HG03064 (cell line): ENCODE results near the gene BBS4.
"Not testable (repeated sequence)": the region's sequence is repeated elsewhere in the genome, so short reads cannot be mapped to it uniquely, and the experiment has no call there.

Source experiments
- ATAC-seq: cut with Tn5 transposase; IDR thresholded peaks from one replicate; pipeline ENCODE4 v1.9.1; 2021; ENCODE audit warnings: low read depth; ENCODE audit not compliant: unreplicated experiment

Gene BBS4

GRCh38 chr15:72698938-72699337, 12.9 kb downstream of the BBS4 start:
- ATAC-seq, result no peak

GRCh38 chr15:72700076-72700475, 14.1 kb downstream of the BBS4 start:
- no peak for ATAC-seq

- ATAC-seq, result no peak
Observed at GRCh38 chr15:72706266-72706665, 20.3 kb downstream of the BBS4 start.

GRCh38 chr15:72708551-72709303, 22.7 kb downstream of the BBS4 start:
- not testable (repeated sequence) for ATAC-seq

GRCh38 chr15:72722071-72722696, 36.2 kb downstream of the BBS4 start:
- ATAC-seq, result no peak

GRCh38 chr15:72724028-72724427, 38.0 kb downstream of the BBS4 start:
- no peak for ATAC-seq

GRCh38 chr15:72725446-72725845, 39.4 kb downstream of the BBS4 start:
- no peak for ATAC-seq

GRCh38 chr15:72725851-72726250, 39.8 kb downstream of the BBS4 start:
- not testable (repeated sequence) for ATAC-seq

- ATAC-seq, result no peak
Observed at GRCh38 chr15:72727154-72727553, 41.1 kb downstream of the BBS4 start.

GRCh38 chr15:72728249-72728648, 42.2 kb downstream of the BBS4 start:
- not testable (repeated sequence) for ATAC-seq

- no peak for ATAC-seq
Observed at GRCh38 chr15:72728821-72729220, 42.8 kb downstream of the BBS4 start.

- ATAC-seq, result no peak
Observed at GRCh38 chr15:72732086-72732485, 46.1 kb downstream of the BBS4 start.

GRCh38 chr15:72732516-72732915, 46.5 kb downstream of the BBS4 start:
- ATAC-seq, result no peak

GRCh38 chr15:72733941-72734738, 48.1 kb downstream of the BBS4 start:
- no peak for ATAC-seq

GRCh38 chr15:72735111-72735510, 49.1 kb downstream of the BBS4 start:
- no peak for ATAC-seq

GRCh38 chr15:72737061-72737460, 51.1 kb downstream of the BBS4 start:
- no peak for ATAC-seq

GRCh38 chr15:72737723-72738122, 51.7 kb downstream of the BBS4 start:
- no peak for ATAC-seq

GRCh38 chr15:72740219-72740618, 54.2 kb downstream of the BBS4 start:
- ATAC-seq, result no peak

- no peak for ATAC-seq
Observed at GRCh38 chr15:72749700-72750099, 63.7 kb downstream of the BBS4 start.

GRCh38 chr15:72751751-72752455, 65.9 kb downstream of the BBS4 start:
- no peak for ATAC-seq

GRCh38 chr15:72754096-72754495, 68.1 kb downstream of the BBS4 start:
- ATAC-seq, result no peak
